H54 (cell line): ENCODE data around the gene RGS17.
"Not testable (repeated sequence)": the region's sequence is repeated elsewhere in the genome, so short reads cannot be mapped to it uniquely, and the experiment has no call there.

Experiments used
- DNase-seq: peaks from one replicate; pipeline ENCODE4 v3.0.0; 2011; ENCODE audit warnings: low spot score, mixed read lengths; ENCODE audit not compliant: insufficient read length
- FAIRE-seq: peaks from 3 replicates; lab custom pipeline; 2011; peaks lifted over from hg19 to GRCh38; lab: Jason Lieb, UNC
- POLR2A ChIP-seq: IDR thresholded peaks from 2 replicates; pipeline ENCODE4 v1.6.1; 2011; ENCODE audit warnings: low read depth, mild to moderate bottlenecking, low read length

Gene RGS17

DNA sequence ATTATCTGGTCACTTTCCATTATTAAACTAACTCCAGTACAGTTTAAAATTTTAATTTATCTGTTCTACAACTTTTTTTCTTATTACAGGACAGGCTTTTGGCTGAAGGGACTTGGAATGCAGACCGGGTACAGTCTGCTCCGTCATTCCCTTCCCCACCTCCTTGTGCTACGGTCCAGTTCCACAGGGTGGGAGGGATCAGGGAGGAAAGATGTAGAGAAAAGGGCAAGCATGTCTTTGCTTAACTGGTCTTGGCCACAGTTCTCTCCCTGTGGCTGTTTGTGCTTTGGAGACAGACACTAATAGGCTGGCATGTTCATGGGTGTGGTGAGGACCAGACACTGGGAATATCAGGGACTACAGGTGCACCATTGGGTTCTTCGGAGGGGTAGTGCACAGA is 12.1 kb upstream of the RGS17 start:
- FAIRE-seq = no peak
- no peak for TF ChIP-seq POLR2A
- no peak for DNase-seq

DNA sequence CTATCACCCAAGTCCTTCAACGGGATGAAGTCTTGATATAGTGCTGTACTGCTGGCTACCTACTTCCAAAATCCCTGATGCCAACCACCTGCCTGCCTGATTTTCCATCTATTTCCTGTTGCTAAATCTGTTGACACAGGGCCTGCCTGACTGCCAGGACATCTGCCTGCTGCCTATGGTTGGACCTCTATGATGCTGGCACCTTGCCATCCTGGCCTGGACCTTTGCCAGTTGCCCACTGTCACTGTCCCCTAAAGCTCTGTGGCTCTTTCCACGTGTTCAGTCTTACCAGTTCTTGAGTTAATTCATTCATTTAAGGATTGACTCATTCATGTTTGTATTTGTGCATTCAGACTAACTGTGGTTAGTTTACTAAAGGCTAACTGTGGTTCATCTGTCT is 9.2 kb upstream of the RGS17 start:
- TF ChIP-seq POLR2A = no peak
- no peak for DNase-seq
- FAIRE-seq = no peak

DNA sequence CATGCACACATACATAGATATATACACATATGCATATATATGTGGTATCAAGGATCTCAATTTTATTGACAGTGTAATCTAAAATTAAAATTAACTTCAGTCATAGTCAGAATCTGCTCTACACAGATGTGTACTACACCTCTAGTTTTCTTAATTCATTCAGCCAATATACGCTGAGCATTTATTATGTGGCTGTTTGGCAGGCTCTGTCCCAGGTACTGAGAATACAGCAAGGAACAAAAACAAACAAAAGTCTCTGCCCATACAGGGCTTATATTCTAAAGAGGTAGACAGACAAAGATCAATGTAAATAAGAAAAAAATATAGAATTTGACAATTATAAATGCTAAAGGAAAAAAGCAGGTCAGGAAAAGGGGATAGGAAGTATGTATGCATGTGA is 7.8 kb upstream of the RGS17 start:
- DNase-seq (no peak), FAIRE-seq (no peak)
- no peak for TF ChIP-seq POLR2A

DNA sequence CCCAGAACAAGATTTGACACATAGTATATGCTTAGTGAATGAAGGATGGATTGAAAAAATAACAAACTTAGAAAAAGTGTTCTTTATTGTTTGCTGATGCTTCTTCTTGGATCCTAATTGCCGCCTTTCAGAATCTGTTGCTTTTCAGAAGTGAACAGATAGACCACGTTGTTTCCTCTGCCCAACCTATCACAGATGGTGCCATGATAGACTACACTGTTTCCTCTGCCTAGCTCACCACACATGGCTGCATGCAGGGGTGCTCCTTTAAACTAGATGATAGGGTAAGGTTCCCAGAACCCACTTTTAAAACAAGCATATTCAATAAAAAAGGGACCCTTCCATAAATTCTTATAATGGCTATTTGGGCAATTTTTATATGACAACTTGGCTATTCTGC is 4.6 kb upstream of the RGS17 start:
- DNase-seq = no peak
- no peak for TF ChIP-seq POLR2A
- FAIRE-seq = no peak

- FAIRE-seq, DNase-seq: not testable (repeated sequence)
These were observed 2.6 kb upstream of the RGS17 start for GRCh38 chr6:153133667-153134066.

DNA sequence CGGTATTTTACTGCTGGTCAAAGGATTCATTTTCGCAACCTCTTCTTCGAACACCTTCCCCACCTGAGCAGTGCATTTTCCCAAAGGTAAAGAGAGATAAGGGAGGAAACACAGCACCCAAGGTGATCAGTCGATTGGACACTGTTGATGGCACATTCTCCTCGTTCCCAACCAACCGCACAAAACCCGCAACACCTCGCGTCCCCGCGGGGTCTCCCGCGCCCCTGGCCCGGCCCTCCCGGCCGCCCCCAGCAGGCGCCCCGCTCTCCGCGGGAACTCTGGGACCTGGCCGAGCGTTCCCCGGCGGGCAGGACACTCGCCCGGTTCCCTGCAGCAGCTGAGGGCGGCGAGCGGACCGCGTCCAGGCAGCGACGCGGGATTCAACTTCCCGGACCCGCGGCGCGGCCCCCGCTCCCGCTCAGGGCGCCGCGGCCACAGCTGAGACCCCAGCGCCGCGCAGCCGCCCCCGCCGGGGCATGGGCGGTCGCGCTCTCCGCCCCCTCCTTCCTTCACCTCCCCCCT is 506 bp downstream of the RGS17 start:
- no peak for TF ChIP-seq POLR2A
- DNase-seq (peak; percentile 17), FAIRE-seq (no peak)

GRCh38 chr6:153129873-153130514 is 1.1 kb downstream of the RGS17 start:
- no peak for TF ChIP-seq POLR2A
- DNase-seq = peak; percentile 15
- no peak for FAIRE-seq

DNA sequence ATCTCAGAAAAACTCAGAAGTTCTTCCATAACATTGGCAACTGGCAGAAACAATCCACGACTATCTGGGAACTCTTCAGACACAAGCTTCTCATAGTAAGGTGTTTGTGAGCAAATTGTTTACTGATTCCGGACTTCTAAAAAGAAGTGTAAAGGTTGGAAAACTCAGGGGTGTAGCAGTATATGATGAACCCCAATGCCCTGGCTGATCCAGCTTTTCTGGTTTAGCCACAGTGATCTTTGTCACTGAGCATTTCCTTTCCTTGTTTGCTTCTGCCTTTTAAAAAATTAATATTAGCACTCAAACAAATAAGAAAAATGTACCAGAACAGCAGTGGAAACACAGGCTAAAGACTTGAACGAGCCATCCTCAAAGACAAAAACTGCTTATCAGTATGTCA is 4.9 kb downstream of the RGS17 start:
- no peak for DNase-seq
- FAIRE-seq = no peak
- TF ChIP-seq POLR2A = no peak

- no peak for FAIRE-seq
- no peak for DNase-seq
- TF ChIP-seq POLR2A = no peak
These were observed 6.0 kb downstream of the RGS17 start for GRCh38 chr6:153125032-153125431.

GRCh38 chr6:153123801-153124200 is 7.3 kb downstream of the RGS17 start:
- DNase-seq = no peak
- no peak for TF ChIP-seq POLR2A
- no peak for FAIRE-seq

GRCh38 chr6:153121311-153121710 is 9.8 kb downstream of the RGS17 start:
- FAIRE-seq (no peak), DNase-seq (no peak)
- TF ChIP-seq POLR2A = no peak

- TF ChIP-seq POLR2A = no peak
- peak; percentile 14 for DNase-seq
- no peak for FAIRE-seq
These were observed 12.8 kb downstream of the RGS17 start for GRCh38 chr6:153117986-153118879.

DNA sequence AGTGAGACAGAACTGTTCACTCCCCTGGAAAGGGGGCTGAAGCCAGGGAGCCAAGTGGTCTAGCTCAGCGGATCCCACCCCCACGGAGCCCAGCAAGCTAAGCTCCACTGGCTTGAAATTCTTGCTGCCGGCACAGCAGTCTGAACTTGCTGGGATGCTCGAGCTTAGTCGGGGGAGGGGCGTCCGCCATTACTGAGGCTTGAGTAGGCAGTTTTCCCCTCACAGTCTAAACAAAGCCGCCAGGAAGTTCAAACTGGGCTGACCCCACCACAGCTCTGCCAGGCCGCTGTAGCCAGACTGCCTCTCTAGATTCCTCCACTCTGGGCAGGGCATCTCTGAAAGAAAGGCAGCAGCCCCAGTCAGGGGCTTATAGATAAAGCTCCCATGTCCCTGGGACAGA is 20.0 kb downstream of the RGS17 start:
- FAIRE-seq, DNase-seq: not testable (repeated sequence)

- DNase-seq, FAIRE-seq: not testable (repeated sequence)
These were observed 20.5 kb downstream of the RGS17 start for GRCh38 chr6:153110612-153111011.

GRCh38 chr6:153108315-153108714 is 22.8 kb downstream of the RGS17 start:
- TF ChIP-seq POLR2A = no peak
- FAIRE-seq = no peak
- no peak for DNase-seq
